GM23338 (cell line): Measurements from ENCODE around the gene CIC. TPM values are rescaled to one million over a fixed set of nuclear protein-coding genes. Genes with fewer than 3 reads are reported as not detected.

Experiments
- ATAC-seq: fragments of 200-7000 bp; cut with Tn5 transposase; 3 replicates; pipeline ENCODE4 v1.9.1; 2020
- DNase-seq: peaks from one replicate; pipeline ENCODE4 v3.0.0-alpha.2; 2015; ENCODE audit warnings: low spot score
- H2AFZ ChIP-seq: fragments of 200-600 bp; sonication (generic); 2 replicates; pipeline ENCODE4 v1.8.0; 2016; ENCODE audit warnings: antibody characterized with exemption, mild to moderate bottlenecking, moderate library complexity
- H3F3A ChIP-seq: fragments of 200-600 bp; sonication (generic); replicated peaks from 2 replicates; pipeline ENCODE4 v1.8.0; 2017; ENCODE audit warnings: antibody characterized with exemption, mixed run types, low read depth
- H3K27ac ChIP-seq: fragments of 200-600 bp; sonication (generic); 2 replicates; pipeline ENCODE4 v1.6.1; 2016; ENCODE audit warnings: low read depth
- H3K27me3 ChIP-seq: fragments of 200-600 bp; sonication (generic); 2 replicates; pipeline ENCODE4 v1.8.0; 2016; ENCODE audit warnings: mild to moderate bottlenecking, mixed run types, moderate library complexity; ENCODE audit not compliant: insufficient read depth
- H3K36me3 ChIP-seq: fragments of 200-600 bp; sonication (generic); 2 replicates; pipeline ENCODE4 v1.8.0; 2016; ENCODE audit warnings: mild to moderate bottlenecking; ENCODE audit not compliant: insufficient read depth
- H3K4me1 ChIP-seq: fragments of 200-600 bp; sonication (generic); 2 replicates; pipeline ENCODE4 v1.8.0; 2016; ENCODE audit warnings: mild to moderate bottlenecking, moderate library complexity; ENCODE audit not compliant: insufficient read depth
- H3K4me2 ChIP-seq: fragments of 200-600 bp; sonication (generic); 2 replicates; pipeline ENCODE4 v1.7.1; 2017; ENCODE audit warnings: mixed run types
- H3K4me3 ChIP-seq: fragments of 200-600 bp; sonication (generic); 2 replicates; pipeline ENCODE4 v1.6.1; 2016; ENCODE audit warnings: mixed run types
- H3K79me2 ChIP-seq: fragments of 200-600 bp; sonication (generic); replicated peaks from 2 replicates; pipeline ENCODE4 v1.8.0; 2017; ENCODE audit warnings: mild to moderate bottlenecking; ENCODE audit not compliant: insufficient read depth
- H3K9me2 ChIP-seq: fragments of 200-600 bp; sonication (generic); 2 replicates; pipeline ENCODE4 v1.8.0; 2017; ENCODE audit not compliant: insufficient read depth
- H4K20me1 ChIP-seq: fragments of 200-600 bp; sonication (generic); replicated peaks from 2 replicates; pipeline ENCODE4 v1.8.0; 2017; ENCODE audit warnings: mild to moderate bottlenecking; ENCODE audit not compliant: insufficient read depth
- H3K27ac Mint-ChIP-seq: 2 replicates; pipeline ENCODE4 v1.8.0; 2020; ENCODE audit warnings: inconsistent platforms, mild to moderate bottlenecking, moderate library complexity, mixed read lengths
- H3K27me3 Mint-ChIP-seq: 3 replicates; pipeline ENCODE4 v1.8.0; 2022; ENCODE audit warnings: low read depth, mild to moderate bottlenecking, moderate library complexity, mixed read lengths, inconsistent platforms; ENCODE audit not compliant: insufficient read depth, poor library complexity
- H3K36me3 Mint-ChIP-seq: 3 replicates; pipeline ENCODE4 v1.8.0; 2021; ENCODE audit warnings: low read depth, mild to moderate bottlenecking, inconsistent platforms, moderate library complexity, mixed read lengths
- H3K4me1 Mint-ChIP-seq: 3 replicates; pipeline ENCODE4 v1.8.0; 2020; ENCODE audit warnings: mild to moderate bottlenecking, inconsistent platforms, mixed read lengths
- H3K4me3 Mint-ChIP-seq: 3 replicates; pipeline ENCODE4 v1.8.0; 2021; ENCODE audit warnings: moderate library complexity, mild to moderate bottlenecking, inconsistent platforms, mixed read lengths
- H3K9me3 Mint-ChIP-seq: 3 replicates; pipeline ENCODE4 v1.8.0; 2020; ENCODE audit warnings: moderate library complexity, mild to moderate bottlenecking, inconsistent platforms, mixed read lengths
- CREB1 ChIP-seq: fragments of 250-450 bp; sonication (Bioruptor Pico); IDR thresholded peaks from 2 replicates; pipeline ENCODE4 v1.5.0; 2020; ENCODE audit warnings: low read depth, mild to moderate bottlenecking, moderate library complexity
- ETS1 ChIP-seq: IDR thresholded peaks from 2 replicates; pipeline ENCODE4 v1.6.1; 2016; ENCODE audit warnings: antibody characterized with exemption
- EZH2 ChIP-seq: fragments of 200-600 bp; sonication (generic); IDR thresholded peaks from one replicate; pipeline ENCODE4 v1.8.0; 2017; ENCODE audit warnings: antibody characterized with exemption, mild to moderate bottlenecking, low read depth; ENCODE audit not compliant: unreplicated experiment
- EZH2phosphoT487 ChIP-seq: fragments of 200-600 bp; sonication (generic); IDR thresholded peaks from one replicate; pipeline ENCODE4 v1.8.1; 2018; ENCODE audit warnings: antibody characterized with exemption; ENCODE audit not compliant: unreplicated experiment
- JUNB ChIP-seq: IDR thresholded peaks from one replicate; pipeline ENCODE4 v1.6.1; 2016; ENCODE audit warnings: antibody characterized with exemption; ENCODE audit not compliant: unreplicated experiment
- NANOG ChIP-seq: IDR thresholded peaks from 2 replicates; pipeline ENCODE4 v1.6.1; 2016; ENCODE audit warnings: antibody characterized with exemption, borderline replicate concordance
- POLR2AphosphoS5 ChIP-seq: IDR thresholded peaks from 2 replicates; pipeline ENCODE4 v1.6.1; 2016; ENCODE audit warnings: antibody characterized with exemption, low read depth
- STAT1 ChIP-seq: IDR thresholded peaks from one replicate; pipeline ENCODE4 v1.6.1; 2016; ENCODE audit warnings: antibody characterized with exemption; ENCODE audit not compliant: unreplicated experiment
- ZNF114 ChIP-seq: fragments of 250-450 bp; sonication (Bioruptor Pico); IDR thresholded peaks from 2 replicates; pipeline ENCODE4 v1.5.0; 2020; ENCODE audit warnings: mild to moderate bottlenecking, moderate library complexity
- ZNF331 ChIP-seq: fragments of 250-450 bp; sonication (Bioruptor Pico); IDR thresholded peaks from 2 replicates; pipeline ENCODE4 v1.5.0; 2020; ENCODE audit warnings: low read depth, mild to moderate bottlenecking, moderate library complexity
- ZNF462 ChIP-seq: fragments of 250-450 bp; sonication (Bioruptor Pico); IDR thresholded peaks from 2 replicates; pipeline ENCODE4 v1.5.0; 2020; ENCODE audit warnings: mild to moderate bottlenecking, moderate library complexity
- polyA plus RNA-seq: library from polyadenylated mRNA; unstranded; fragments of >200 nt; fragmentation: Nextera tagmentation; extraction: Ambion mirVana; gene quantifications from 2 replicates; pipeline ENCODE4 v1.2.1, GENCODE V29; 2016
- total RNA-seq: library from RNA; depleted of rRNA; stranded (reverse); fragments of >200 nt; shearing (Covaris generic); gene quantifications from 2 replicates; pipeline ENCODE4 v1.2.3, GENCODE V29; 2014
- TF ChIP-seq, protein P1 (sequence below), 2 experiments: fragments of 200-600 bp in 1 of 2; sonication (generic) in 1 of 2; conservative IDR thresholded peaks; 2 replicates each; pipeline versions ENCODE4 v1.5.1 to v1.6.1; 2016 to 2017; ENCODE audit warnings: antibody characterized with exemption in 2 of 2, low read depth in 2 of 2, mild to moderate bottlenecking in 2 of 2, moderate library complexity in 1 of 2

Gene CIC
- total and polyA plus RNA-seq, 2 experiments from 2014 or later = 13.2 to 42.0 TPM

- TF ChIP-seq ZNF462 (CRISPR knock-in tag) = no peak
- no peak for TF ChIP-seq NANOG
- no peak for TF ChIP-seq POLR2AphosphoS5
- TF ChIP-seq CREB1 = no peak
Observed at GRCh38 chr19:42288387-42288786, 19.3 kb downstream of the CIC start (continued).

GRCh38 chr19:42288881-42289555 is 20.0 kb downstream of the CIC start:
- H3K36me3 Mint-ChIP-seq = peaks cover 33% of the 10 kb centered on the region
- Histone ChIP-seq H4K20me1 (peaks cover 4% of the 10 kb centered on the region; the same call in 1 of the 2 replicates), H3K4me3 (no peak overlapping the region), H3K4me1 (peaks cover 6% of the 10 kb centered on the region; the same call in 1 of the 2 replicates), H3K9me2 (no peaks in the 10 kb centered on the region), H3K27ac (no peak overlapping the region), H3K27me3 (no peaks in the 10 kb centered on the region), H3K4me2 (no peak overlapping the region), H3F3A (peaks cover 7% of the 10 kb centered on the region; the same call in 1 of the 2 replicates), H3K79me2 (peaks cover 16% of the 10 kb centered on the region), H2AFZ (no peak overlapping the region), H3K36me3 (peaks cover 4% of the 10 kb centered on the region; the same call in 1 of the 2 replicates)
- peaks cover 30% of the 10 kb centered on the region for H3K4me1 Mint-ChIP-seq
- no peak overlapping the region for H3K4me3 Mint-ChIP-seq
- no peak for ATAC-seq
- H3K27me3 Mint-ChIP-seq = peaks cover 16% of the 10 kb centered on the region
- no peak overlapping the region for H3K27ac Mint-ChIP-seq
- DNase-seq = no peak
- H3K9me3 Mint-ChIP-seq = no peaks in the 10 kb centered on the region
- TF ChIP-seq CREB1 (no peak), EZH2phosphoT487 (no peak), ZNF331 (CRISPR knock-in tag) (no peak), POLR2AphosphoS5 (no peak), STAT1 (no peak), ZNF114 (no peak), EZH2 (no peak), NANOG (no peak), ETS1 (no peak), JUNB (no peak)
- TF ChIP-seq, protein P1, sequence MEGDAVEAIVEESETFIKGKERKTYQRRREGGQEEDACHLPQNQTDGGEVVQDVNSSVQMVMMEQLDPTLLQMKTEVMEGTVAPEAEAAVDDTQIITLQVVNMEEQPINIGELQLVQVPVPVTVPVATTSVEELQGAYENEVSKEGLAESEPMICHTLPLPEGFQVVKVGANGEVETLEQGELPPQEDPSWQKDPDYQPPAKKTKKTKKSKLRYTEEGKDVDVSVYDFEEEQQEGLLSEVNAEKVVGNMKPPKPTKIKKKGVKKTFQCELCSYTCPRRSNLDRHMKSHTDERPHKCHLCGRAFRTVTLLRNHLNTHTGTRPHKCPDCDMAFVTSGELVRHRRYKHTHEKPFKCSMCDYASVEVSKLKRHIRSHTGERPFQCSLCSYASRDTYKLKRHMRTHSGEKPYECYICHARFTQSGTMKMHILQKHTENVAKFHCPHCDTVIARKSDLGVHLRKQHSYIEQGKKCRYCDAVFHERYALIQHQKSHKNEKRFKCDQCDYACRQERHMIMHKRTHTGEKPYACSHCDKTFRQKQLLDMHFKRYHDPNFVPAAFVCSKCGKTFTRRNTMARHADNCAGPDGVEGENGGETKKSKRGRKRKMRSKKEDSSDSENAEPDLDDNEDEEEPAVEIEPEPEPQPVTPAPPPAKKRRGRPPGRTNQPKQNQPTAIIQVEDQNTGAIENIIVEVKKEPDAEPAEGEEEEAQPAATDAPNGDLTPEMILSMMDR (conservative IDR thresholded peaks at IDR 0.05; ENCODE audit: low read depth in 2 of 2) = no peak
